Stimulated activated naive CD4-positive, alpha-beta T cell (primary cell): ENCODE data around the gene ZBTB38.

Experiments
- DNase-seq, 6 experiments: peaks; one replicate each; lab custom pipeline; 2025; lab: John Stamatoyannopoulos, UW

Gene ZBTB38

DNA sequence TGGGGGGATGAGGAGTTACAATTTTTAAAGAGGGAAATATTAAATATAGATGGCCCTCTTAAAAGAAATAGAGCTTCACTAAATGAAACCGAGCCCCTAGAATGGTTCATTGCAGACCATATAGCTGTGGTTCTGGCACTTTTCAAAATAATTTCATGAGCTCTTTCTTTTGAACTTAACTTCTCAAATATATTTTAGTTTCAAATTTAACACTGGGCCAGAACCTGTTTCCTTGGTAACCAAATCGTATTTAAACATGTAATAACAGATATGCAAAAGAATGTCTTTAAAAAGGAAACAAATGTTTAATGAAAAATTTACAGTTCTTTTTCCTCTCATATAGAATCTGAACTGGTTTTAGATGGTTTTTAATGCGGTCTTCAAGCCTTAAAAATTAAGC, 20.1 kb downstream of the ZBTB38 start:
- no peak for DNase-seq

DNA sequence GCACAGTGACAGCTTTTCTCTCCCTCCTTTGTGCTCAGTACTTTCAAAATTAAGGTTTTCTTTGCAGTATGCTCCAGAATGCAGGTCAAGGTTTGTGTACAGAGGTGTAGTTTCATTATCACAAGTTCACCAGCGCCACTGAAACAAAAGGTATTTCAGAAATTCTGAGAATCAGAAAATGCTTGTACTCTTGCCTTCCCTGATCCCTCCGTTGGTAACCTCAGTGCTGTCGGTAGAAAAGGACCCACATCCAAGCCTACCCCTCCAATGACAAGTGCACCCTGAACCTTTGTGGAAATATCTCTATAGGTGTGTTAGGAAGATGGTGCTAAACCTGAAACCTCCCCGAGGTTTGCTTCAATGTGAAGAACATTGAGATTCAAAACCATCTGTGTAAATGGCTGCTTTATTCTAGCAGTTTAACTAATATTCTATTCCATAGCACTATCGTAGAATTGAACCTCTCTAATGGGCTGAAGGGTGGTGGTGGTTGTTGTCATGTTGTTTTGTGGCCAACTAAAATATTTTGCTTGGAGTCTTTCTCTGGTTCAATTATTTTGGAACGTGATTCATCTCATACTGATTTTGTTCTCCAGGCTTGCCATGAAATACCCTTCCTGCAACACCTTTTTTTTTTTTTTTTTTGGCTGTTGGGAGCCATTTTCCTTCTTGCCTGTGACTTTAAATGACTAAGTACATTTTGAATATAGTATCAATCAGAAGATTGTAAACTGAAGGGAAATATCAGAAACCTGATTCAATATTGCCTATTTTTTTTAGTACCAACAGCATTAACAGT, 20.7 kb downstream of the ZBTB38 start:
- no peak for DNase-seq

DNA sequence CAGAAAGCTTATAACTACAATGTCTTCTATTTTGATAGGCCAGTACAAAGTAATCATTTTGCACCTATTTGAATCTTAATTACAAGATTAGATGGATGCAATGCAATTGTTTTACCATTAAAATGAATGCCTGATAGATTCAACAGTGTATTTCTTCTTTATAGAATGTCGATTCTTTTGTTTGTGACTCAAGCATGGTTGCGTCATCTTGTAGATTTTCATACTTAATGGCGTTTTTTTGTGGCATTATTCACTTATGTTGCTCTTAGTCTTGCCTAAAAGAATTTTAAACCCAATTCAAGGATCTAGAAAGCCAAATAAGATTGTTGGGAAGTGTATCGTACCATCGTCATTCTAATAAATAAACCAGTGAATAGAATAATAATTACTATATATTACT, 21.4 kb downstream of the ZBTB38 start:
- no peak for DNase-seq

DNA sequence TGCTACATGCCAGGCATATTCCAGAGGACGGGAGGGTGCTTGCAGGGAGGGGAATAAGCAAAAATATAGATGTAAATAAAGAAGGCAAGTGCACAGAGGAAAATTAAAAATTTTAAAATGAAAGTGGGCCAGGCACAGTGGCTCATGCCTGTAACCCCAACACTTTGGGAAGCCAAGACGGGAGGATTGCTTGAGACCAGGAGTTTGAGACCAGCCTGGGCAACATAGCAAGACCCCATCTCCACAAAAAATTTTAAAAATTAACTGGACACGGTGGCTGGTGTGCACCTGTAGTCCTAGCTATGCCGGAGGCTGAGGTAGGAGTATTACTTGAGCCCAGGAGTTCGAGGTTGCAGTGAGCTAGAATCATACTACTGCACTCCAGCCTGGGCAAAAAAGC, 22.4 kb downstream of the ZBTB38 start:
- DNase-seq, result no peak

DNA sequence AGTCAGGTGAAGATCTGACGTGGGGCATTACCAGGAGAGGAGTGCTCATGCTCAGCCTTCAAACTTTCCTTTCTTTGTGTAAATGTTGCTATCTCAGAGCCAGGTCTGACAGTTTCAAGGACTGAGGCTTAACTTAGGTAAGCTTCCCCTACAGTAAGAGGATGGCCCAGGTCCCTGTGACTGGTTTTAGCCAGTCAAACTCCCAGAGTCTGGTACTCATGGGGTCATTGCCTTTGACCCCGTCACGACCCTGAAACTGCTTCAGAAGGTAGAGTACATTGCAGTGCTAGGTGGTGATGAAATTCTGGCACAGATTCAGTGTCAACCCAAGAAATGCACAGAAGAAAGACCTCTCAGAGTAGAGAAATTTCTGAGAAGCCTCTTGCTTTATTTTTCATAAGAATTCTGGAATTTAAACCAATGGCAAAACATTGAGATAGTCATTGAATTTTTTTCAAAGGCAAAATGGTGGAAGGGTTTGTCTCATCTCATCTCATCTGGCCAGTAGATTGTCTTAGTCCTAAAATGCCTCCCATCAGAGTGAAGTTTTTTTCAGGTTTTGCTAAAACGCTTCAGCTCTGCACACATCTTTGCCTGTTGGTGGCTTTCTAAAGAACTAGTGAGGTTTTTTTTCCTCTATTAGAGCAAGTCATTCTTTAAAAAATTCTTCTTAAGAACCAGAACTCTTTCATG, 23.1 kb downstream of the ZBTB38 start:
- DNase-seq, result no peak

DNA sequence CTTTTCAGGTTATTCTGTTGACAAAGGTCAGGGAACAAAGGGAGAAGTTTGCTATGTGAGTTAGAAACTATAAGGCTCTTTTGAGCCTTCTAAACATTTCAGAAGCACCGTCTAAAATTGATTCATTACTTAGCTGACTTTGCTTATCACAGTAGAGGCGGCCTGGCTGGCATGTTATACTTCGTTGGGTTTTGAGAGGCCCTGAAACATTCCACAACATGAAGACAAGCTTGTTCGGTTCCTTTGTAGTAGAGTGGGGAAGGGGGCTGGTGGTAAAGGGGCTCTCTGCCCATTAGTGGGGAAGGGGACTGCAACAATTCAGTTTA, 23.6 kb downstream of the ZBTB38 start:
- DNase-seq, result no peak

DNA sequence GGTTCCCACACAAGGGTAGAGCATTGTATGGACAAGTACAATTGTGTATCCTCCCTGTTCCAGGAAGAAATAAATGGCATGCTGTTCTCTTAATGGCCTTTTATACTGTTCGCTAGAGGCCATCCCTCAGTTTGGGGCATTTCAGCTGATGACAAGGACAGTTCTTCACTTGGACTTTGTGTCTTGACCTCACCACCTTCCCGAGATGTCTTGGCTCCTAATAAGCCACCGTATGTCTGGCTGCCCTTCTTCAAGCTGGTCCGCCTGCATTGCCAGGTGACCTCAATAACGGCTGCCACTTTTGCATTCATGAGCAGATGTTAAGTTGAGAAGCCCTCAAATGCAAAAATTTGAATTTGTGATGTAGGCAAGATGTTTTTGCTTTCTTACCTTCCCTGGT, 24.1 kb downstream of the ZBTB38 start:
- no peak for DNase-seq

DNA sequence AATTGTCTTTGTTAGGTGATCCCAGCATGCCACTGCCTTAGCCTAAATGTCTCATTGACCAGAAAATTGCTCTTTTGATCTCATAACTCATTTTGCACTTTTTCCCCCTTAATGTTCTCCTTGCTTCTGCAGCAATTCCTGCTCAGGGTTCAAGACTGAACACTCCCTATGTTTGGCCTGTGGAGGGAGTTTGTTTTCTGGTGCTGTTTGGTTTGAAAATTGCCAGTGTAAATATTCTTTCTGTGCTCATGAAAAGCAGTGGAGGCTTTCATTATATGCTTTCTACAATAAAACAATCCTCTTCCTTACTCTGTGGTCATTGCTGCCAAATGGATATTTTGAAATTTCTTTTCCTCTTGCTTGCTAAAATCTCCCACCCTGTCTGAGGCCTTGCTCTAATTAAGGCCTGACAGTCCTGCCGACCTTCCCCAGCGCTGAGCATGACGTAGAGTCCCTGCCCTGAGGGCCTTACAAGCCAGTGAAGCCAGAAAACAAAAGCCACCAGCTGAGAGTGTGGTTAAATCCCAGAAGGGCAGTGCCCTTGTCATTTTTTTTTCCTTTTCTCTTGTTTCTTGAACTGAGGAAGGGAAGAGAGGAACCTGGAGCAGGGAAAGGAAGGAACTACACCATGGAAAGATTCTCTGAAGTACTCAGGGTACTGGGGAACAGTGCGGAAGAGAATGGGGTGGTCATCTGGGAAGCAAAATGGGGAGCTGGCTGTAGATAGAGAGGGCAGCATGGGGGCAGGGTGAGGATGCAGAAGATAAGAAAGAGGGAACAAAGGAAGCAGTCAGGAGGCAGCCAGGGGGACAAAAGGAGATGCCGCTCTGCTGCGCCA, 24.8 kb downstream of the ZBTB38 start:
- no peak for DNase-seq

DNA sequence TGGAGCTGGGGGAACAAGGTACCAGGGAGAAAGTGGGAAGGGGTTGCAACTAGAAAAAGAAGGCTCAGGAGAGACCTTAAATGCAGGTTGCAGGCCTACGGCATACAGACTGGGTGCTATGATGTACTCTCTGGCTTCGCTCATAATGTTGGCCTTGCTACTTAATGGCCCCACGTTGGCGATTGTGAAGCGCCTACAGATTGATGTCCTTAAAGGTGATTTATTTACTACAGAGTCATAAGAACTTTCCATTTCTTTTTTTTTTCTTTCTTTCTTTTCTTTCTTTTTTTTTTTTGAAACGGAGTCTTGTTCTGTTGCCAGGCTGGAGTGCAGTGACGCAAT, 25.4 kb downstream of the ZBTB38 start:
- DNase-seq, result no peak

DNA sequence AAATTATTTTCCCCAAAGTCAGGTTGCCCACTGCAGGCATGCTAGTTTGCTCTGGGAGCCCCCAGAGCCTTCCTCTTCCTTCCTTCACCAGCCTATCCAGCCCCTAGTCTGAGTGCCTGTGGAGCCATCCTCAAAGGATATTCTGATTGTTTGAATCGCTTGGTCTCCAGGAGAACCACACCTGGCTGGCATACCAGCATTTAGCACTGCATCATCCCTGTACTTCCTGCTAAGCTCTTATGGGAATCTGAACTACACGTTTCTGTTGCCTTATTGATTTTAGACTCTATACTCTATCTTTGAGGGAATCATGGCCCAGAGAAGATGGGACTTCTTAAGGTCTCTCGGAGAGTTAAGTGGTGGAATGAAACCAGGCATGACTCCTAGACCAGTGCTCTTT, 26.3 kb downstream of the ZBTB38 start:
- DNase-seq, result no peak

DNA sequence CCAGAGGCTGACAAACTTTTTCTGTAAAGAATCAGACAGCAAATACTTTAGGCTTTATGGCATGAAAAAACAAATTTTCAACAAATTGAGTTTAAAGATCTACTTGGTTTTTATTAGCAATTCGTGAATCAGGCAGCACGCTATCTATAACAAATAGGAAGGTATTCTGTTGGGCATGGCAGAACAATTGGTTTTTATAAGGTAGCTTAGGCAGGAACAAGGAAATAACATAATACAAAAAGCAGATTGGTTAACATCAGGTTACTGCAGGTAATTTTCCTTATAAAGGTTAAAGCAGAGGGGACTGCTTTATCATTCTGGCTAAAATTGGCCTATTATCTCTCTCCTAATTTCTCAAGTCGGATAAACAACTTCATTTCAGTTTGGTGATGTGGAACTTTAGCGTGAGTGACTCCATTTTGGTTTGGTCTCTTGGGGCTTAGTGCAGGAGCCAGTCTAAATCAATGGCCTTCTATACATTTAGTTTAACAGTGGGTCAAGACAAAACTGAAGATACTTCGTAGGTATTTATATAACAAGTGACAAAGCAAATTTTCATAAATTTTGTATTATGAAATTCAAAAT, 26.8 kb downstream of the ZBTB38 start:
- DNase-seq, result no peak

DNA sequence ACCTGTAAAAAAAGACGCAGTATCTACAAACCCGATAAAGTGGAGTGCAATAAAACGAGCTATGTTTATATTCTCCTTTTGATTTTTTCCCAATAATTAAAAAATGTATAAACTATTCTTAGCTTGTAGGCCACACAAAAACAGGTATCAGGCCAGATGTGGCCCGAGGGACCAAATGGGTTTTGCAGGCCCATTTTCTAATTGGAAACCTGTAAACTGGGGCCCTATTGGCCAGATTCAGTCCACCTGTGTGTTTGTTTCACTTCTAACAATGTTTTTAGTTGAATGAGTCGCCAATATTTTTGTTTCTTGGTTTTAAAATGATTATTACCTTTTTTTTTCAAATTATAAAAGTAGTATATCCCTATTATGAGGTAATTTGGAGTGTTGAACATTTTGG, 29.7 kb downstream of the ZBTB38 start:
- DNase-seq, result no peak

DNA sequence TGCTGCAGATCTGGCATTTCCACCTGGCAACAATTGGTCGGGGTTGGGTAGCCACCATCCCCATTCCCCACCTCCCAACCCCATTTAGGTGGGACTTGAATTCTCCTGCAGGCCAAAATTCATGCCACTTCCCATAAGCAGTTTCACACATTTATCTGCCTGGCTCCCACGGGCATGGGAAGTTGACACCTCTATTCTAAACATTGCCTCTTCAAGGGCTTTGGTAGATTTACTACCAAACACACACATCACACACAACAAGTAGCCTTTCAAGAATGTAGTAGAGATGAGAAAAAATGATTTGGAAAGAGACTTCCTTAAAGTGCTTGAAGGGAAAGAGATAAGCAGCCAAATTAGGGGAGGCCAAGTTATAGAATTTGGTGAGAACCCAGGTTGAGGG, 30.9 kb downstream of the ZBTB38 start:
- DNase-seq, result no peak

DNA sequence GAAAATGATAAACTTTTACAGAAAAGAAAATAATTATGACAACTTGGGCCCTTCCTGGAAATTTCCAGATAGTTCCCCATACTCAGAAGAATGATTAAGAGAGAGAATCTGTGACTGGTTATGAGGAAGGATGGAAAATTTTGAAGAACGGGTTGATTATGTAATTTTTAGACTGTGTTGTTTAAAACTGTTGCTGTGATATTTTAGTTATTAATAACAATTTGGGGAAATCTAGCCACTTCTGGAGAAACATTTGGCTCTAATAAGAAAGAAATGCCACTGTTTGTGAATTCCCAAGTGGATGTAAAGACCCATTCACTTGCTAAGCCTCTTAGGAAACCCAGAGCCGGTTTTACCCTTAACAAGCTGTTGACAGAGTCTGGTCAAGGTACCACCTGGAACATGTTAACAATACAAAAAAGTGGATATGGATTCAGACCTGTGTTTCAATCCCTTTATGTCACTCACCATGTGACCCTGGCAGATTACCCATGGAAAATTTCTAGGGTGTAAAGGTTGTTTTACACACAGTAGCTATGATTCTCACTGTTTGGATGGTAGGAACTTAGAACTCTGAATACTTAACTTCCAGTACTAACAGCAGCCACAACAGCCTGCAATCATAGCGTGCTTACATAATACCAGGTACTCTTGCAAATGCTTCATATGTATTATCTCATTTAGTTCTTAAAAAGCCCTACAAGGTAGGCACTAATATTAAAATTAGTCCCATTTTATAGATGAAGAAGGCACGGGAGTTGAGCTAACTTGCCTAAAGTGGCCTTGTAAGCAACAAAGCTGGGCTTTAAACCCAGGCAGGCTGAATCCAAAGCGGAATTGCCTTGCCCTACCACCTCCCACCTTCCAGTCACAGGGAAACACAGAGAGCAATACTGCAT, 32.0 kb downstream of the ZBTB38 start:
- no peak for DNase-seq

DNA sequence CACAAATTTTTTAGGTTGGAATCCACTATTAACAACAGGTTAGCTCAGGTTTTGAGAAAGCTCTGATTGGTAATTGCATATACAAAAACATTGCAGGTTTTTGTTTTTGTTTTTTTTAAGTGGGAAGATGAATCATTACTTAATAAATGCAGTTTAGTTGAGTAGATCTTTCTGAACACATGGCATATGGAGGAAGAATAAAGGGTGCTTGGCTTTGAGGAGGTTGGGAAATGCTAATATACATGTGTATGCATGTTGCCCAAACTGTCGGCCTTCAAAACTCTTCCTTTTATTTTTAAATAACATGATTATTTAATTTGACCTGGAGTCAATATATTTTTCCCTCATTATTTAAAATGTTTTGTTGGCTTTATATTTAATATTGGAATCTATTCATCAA, 32.8 kb downstream of the ZBTB38 start:
- no peak for DNase-seq

DNA sequence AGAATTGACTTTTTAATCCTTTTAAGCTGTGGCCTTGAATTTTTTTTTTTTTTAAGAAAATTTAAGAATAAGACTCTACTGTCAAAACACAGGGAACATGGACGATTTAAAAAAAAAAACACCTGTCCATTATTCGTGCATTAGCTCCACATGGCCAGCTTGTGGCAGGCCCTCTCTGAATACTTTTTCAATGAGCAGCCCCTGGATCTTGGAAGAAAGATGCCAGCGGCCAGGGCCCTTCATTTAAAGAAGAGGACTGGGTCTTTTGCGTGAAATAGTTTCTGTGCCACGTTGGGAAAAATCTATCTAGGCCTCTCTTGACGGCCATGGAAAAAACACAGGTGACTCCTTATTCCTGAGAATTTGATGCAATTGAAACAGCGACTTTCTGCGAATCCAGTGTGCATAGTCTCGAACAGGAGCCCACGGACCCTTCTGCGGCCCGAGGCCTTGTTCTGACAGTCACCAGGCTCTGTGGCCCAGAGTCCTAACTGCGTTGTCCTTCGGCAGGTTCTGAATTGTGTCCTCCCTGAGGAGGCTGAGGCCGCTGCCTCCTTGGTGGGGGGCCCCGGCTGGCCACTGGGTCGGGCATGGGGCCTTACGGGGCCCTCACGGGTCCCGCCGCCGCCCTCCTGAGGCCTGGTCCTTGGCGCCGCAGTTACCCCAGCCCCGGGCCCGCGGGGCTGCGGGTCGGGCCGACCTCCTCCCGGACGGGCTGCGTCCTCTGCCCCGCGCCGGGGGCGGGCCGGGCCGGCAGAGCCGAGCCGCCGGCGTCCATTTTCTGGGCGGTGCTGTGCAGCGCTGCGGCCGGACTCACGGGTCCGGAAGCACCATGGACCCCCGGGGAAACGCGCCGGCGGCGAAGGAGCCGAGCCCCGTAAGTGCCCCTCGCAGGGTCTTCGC, 33.5 kb downstream of the ZBTB38 start:
- DNase-seq, result peak in 5 of 6 experiments; percentile 23 to 68 (median 54)

DNA sequence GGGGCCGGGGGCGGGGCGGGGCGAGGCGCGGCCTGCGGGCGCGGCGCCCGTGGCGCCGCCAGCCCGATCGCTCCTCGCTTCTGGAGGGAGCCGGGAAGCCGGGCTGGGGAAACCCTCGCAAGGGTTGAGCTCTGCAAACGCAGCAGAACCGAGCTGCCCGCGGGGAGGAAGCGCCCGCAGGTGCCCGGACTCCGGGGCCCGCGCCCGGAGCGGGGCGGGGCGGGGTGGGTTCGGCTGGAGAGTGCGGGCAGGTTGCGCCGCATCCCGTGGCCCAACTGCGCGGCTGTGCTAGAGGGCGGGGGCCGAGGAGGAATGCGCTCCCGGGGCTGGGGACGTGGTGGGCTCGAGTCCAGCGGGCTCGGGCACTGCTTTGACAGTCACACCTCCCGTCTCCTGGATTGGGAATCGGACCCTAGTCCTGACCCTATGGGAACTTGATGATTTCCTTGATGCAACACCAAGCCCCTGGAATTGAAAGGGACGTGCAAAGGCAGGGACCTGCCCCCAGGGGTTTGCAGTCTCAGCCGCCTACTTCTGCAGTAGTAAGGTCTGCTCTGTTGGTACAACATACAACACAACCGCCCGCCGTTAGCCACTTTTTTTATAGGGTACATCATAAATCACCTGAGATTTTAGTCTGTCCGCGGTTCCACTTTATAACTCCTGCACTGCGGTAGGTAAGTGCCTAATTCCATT, 34.3 kb downstream of the ZBTB38 start:
- DNase-seq, result peak; percentile 19 to 65 (median 52)

DNA sequence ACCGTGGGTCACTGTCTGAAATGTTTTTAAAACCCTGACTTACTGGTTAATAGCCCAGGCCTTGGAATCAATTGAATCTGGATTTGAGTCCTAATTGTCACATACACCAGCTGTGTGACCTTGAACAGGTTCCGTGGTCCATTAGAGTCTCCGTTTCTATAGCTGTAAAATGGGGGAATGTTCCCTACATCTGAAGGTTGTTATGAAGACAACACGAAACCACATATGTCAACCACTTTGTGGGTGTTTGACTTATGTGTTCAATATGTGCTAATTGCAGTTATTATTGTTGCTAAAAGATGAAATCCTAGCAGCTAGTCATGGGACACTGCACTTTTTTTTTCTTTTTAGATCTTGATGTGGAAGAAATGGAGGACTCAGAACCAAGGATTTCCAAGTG, 35.3 kb downstream of the ZBTB38 start:
- no peak for DNase-seq

DNA sequence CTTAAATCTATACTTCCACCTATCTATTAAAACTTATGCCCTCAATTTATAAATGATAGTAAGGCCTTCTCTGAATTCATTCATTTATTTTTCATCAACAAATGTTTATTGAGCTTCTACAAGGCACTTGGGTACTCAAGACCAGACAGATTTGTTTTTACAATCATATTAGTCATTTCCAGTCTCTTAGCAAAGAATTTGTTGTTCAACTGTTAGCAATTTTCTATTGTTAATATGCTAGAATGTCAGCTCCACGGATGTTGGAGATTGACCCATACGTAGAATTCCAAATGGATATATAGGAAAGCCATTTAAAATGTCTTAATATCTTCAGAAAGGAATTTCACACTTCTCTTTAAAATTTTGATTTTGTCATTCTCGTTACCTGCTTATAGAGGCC, 36.7 kb downstream of the ZBTB38 start:
- no peak for DNase-seq

DNA sequence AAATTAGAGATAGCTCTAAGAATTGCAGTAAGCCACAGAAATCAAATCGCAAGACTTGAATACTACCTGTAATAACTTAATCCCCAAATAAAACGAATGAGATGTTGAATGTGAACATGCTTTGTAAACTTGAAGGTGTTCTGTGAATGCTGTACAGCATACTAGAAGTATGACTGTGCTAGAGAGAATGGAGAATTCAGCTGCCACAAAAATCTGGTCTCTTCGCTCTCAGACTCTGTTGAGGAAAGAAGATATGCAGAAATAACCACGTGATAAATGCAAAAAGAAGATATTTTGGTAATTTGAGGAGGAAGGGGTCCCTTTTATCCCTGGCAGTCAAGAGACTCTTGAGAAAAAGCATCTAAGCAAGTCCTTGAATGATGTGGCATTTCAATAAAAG, 37.3 kb downstream of the ZBTB38 start:
- no peak for DNase-seq
